Sigmoid colon (tissue), 7 donors: ENCODE data around the gene PLK3. TPM values are rescaled to one million over a fixed set of nuclear protein-coding genes. Genes with fewer than 3 reads are reported as not detected.

Source experiments
- DNase-seq: peaks from one replicate; pipeline ENCODE4 v3.0.0-alpha.2; 2019
- H3K27ac ChIP-seq, 4 donors: fragments of 200-600 bp; sonication (generic); one replicate each; pipeline ENCODE4 v1.5.1; 2016 to 2019; ENCODE audit warnings: mild to moderate bottlenecking in 1 of 4
- H3K27me3 ChIP-seq, 3 donors: fragments of 200-600 bp; sonication (generic); one replicate each; pipeline ENCODE4 v1.5.1; 2019; ENCODE audit warnings: mild to moderate bottlenecking in 1 of 3
- H3K36me3 ChIP-seq, 4 donors: fragments of 200-600 bp; sonication (generic); one replicate each; pipeline ENCODE4 v1.5.1; 2016 to 2019
- H3K4me1 ChIP-seq, 4 donors: fragments of 200-600 bp; sonication (generic); one replicate each; pipeline ENCODE4 v1.5.1; 2017 to 2019
- H3K4me3 ChIP-seq, 4 donors: fragments of 200-600 bp; sonication (generic); one replicate each; pipeline ENCODE4 v1.5.1; 2017 to 2019; ENCODE audit warnings: mild to moderate bottlenecking in 2 of 4, moderate library complexity in 1 of 4
- H3K9me3 ChIP-seq, 4 donors: fragments of 200-600 bp in 3 of 4; sonication (generic) in 3 of 4; one replicate each; pipeline versions ENCODE4 v1.5.1 to v1.6.1; 2013 to 2019
- EP300 ChIP-seq, 4 donors: sonication (generic); formaldehyde crosslinking; IDR thresholded peaks; one replicate each; pipeline ENCODE4 v1.6.1; 2017; ENCODE audit warnings: antibody characterized with exemption in 4 of 4
- POLR2A ChIP-seq, 2 donors: fragments of 450-650 bp; IDR thresholded peaks; one replicate each; pipeline ENCODE4 v1.6.1; 2016; ENCODE audit warnings: antibody characterized with exemption in 2 of 2, mild to moderate bottlenecking in 2 of 2, moderate library complexity in 2 of 2
- POLR2AphosphoS5 ChIP-seq, 4 donors: sonication (generic); formaldehyde crosslinking; IDR thresholded peaks; one replicate each; pipeline ENCODE4 v1.6.1; 2017; ENCODE audit warnings: antibody characterized with exemption in 4 of 4
- WGBS, 2 donors: extraction: QIAGEN DNeasy Blood & Tissue Kit; methylation state at CpG; one replicate each; pipeline ENCODE4 v1.1.7; 2013; 5-methylcytosine and 5-hydroxymethylcytosine counted together
- intact Hi-C: fragments of 100-400 bp; cut with DNase I; formaldehyde crosslinking; loops from one replicate; pipeline ENCODE4 v1.15.1; 2023
- polyA plus RNA-seq, 3 donors: library from polyadenylated mRNA; stranded (reverse); fragments of 200-250 nt; gene quantifications; one replicate each; pipeline ENCODE4 v1.2.3, GENCODE V29; 2013
- total RNA-seq, 4 donors: library from RNA; depleted of rRNA; stranded (reverse); fragments of >200 nt; gene quantifications; one replicate each; pipeline ENCODE4 v1.1.0, GENCODE V29; 2016
- TF ChIP-seq, protein P1 (sequence below), 4 experiments: fragments of 450-650 bp in 3 of 4; fragments of 200-600 bp in 1 of 4; IDR thresholded peaks; one replicate each; pipeline ENCODE4 v1.5.1; 2016 to 2019; ENCODE audit warnings: antibody characterized with exemption in 4 of 4, mild to moderate bottlenecking in 3 of 4, moderate library complexity in 2 of 4
- donor health status: healthy with polysubstance abuse.
- donor health status: Bipolar disorder and iron deficiency.
- donor health status: healthy.

The PLK3 gene
- total and polyA plus RNA-seq, 7 donors: 7.2 to 28.1 (median 10.2) TPM

DNA sequence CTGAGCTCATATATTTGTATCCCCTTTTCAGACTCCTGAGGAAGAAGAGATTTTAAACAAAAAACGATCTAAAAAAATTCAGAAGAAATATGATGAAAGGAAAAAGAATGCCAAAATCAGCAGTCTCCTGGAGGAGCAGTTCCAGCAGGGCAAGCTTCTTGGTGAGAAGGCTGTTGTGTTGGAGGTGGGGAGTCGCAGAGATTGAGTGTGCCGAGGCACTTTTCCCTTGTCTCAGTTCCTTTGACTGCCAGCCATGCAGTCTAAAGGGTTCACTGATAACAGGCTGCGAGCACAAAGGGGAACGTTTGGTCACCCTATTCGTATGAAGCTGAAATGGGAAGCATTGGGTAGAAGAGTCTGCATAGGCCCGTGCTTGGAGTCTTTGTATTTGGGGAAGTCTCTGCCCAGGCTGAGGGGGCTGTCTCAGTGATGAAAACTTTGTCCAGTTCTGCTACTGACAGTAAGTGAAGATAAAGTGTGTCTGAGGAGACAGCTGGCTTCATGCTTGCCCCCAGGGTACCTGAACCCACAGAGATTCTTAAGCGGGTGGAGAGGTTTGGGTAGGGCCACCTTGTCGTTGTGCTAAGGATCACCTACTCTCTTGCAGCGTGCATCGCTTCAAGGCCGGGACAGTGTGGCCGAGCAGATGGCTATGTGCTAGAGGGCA, 22.1 kb upstream of the PLK3 start:
- DNase-seq: no peak
- TF ChIP-seq POLR2A (IDR thresholded peaks at IDR 0.05): no peak
- TF ChIP-seq, protein P1, sequence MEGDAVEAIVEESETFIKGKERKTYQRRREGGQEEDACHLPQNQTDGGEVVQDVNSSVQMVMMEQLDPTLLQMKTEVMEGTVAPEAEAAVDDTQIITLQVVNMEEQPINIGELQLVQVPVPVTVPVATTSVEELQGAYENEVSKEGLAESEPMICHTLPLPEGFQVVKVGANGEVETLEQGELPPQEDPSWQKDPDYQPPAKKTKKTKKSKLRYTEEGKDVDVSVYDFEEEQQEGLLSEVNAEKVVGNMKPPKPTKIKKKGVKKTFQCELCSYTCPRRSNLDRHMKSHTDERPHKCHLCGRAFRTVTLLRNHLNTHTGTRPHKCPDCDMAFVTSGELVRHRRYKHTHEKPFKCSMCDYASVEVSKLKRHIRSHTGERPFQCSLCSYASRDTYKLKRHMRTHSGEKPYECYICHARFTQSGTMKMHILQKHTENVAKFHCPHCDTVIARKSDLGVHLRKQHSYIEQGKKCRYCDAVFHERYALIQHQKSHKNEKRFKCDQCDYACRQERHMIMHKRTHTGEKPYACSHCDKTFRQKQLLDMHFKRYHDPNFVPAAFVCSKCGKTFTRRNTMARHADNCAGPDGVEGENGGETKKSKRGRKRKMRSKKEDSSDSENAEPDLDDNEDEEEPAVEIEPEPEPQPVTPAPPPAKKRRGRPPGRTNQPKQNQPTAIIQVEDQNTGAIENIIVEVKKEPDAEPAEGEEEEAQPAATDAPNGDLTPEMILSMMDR (IDR thresholded peaks at IDR 0.05): no peak
- peaks cover 7 to 58% (median 21%) of the 10 kb centered on the region in 4 donors for H3K36me3 ChIP-seq

DNA sequence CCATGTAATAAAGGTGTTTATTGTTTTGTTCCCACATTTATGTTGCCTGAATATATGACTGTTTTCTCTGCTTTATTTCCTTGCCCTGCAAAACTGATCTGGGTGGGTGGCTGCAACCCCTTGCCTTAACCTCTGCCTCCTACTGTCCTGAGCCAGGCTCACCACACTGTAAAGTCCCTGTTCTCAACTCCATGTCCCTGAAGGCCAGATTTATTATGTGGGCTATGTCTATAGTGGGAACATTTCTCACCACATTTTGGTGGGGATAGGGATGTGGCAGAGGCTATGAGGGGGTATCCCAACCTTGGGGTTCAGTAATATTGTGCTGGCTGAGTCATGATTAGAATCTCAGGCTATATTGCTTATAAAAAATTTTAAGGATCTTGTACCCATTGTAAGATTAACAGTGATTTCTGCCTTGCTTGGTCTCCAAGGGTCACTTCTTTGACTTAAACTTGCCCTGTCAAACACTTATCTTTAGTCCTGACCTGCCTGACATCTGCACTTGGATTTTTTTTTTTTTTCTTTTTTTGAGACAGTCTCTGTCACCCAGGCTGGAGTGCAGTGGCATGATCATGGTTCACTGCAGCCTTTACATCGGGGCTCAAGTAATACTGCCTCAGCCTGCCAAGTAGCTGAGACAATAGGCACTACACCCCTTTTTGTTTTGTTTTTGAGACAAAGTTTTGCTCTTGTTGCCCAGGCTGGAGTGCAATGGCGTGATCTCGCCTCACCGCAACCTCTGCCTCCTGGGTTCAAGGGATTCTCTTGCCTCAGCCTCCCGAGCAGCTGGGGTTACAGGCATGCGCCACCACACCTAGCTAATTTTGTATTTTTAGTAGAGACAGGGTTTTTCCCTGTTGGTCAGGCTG, 21.2 kb upstream of the PLK3 start:
- H3K4me1 ChIP-seq: peaks cover 0 to 44% (median 33%) of the 10 kb centered on the region in 4 donors
- no peak overlapping the region for H3K4me3 ChIP-seq
- no peak for DNase-seq
- 91 to 97% methylated on average over 6 of the region's 6 CpGs for WGBS, 2 donors
- H3K27me3 ChIP-seq: no peaks in the 10 kb centered on the region
- no peaks in the 10 kb centered on the region for H3K9me3 ChIP-seq
- TF ChIP-seq, protein P1 (IDR thresholded peaks at IDR 0.05): no peak
- TF ChIP-seq POLR2AphosphoS5 (IDR thresholded peaks at IDR 0.05) (no peak), EP300 (IDR thresholded peaks at IDR 0.05) (no peak), POLR2A (IDR thresholded peaks at IDR 0.05) (no peak)
- intact Hi-C loops: no loop called here
- H3K27ac ChIP-seq: no peak overlapping the region
- peaks cover 7 to 58% (median 21%) of the 10 kb centered on the region in 4 donors for H3K36me3 ChIP-seq

More for the DNA sequence above, 22.1 kb upstream of the PLK3 start:
- no peaks in the 10 kb centered on the region for H3K27me3 ChIP-seq
- H3K4me1 ChIP-seq: peaks cover 0 to 37% (median 26%) of the 10 kb centered on the region in 4 donors
- WGBS, 2 donors: 72 to 78% methylated on average over 13 of the region's 13 CpGs
- no peaks in the 10 kb centered on the region for H3K9me3 ChIP-seq
- no peak overlapping the region for H3K27ac ChIP-seq
- no peak overlapping the region for H3K4me3 ChIP-seq
- intact Hi-C loops: no loop called here

- no peaks in the 10 kb centered on the region for H3K9me3 ChIP-seq
- WGBS, 2 donors: 93 to 96% methylated on average over 14 of the region's 14 CpGs
- H3K27ac ChIP-seq: no peak overlapping the region
- intact Hi-C loops: no loop called here
- H3K27me3 ChIP-seq: no peaks in the 10 kb centered on the region
- peaks cover 7 to 58% (median 21%) of the 10 kb centered on the region in 4 donors for H3K36me3 ChIP-seq
- peaks cover 0 to 52% (median 38%) of the 10 kb centered on the region in 4 donors for H3K4me1 ChIP-seq
- H3K4me3 ChIP-seq: no peak overlapping the region
- TF ChIP-seq POLR2AphosphoS5 (IDR thresholded peaks at IDR 0.05): no peak
- TF ChIP-seq POLR2A (IDR thresholded peaks at IDR 0.05): no peak
- TF ChIP-seq, protein P1 (IDR thresholded peaks at IDR 0.05): no peak
- no peak for TF ChIP-seq EP300 (IDR thresholded peaks at IDR 0.05)
- no peak for DNase-seq
Observed at GRCh38 chr1:44780583-44781121, 19.5 kb upstream of the PLK3 start.

- no peaks in the 10 kb centered on the region for H3K27me3 ChIP-seq
- WGBS, 2 donors: 52 to 56% methylated on average over 8 of the region's 8 CpGs
- H3K4me3 ChIP-seq: peak overlapping the region; percentile 33 to 64 (median 56)
- peaks cover 0 to 35% (median 25%) of the 10 kb centered on the region in 4 donors for H3K4me1 ChIP-seq
- no peak for TF ChIP-seq POLR2AphosphoS5 (IDR thresholded peaks at IDR 0.05)
- TF ChIP-seq, protein P1 (IDR thresholded peaks at IDR 0.05): no peak
- TF ChIP-seq POLR2A (IDR thresholded peaks at IDR 0.05): no peak
- TF ChIP-seq EP300 (IDR thresholded peaks at IDR 0.05): no peak
- H3K9me3 ChIP-seq: no peaks in the 10 kb centered on the region
- peak overlapping the region in 3 of 4 donors; percentile 4 to 56 (median 24) for H3K27ac ChIP-seq
- no peak for DNase-seq
- H3K36me3 ChIP-seq: peaks cover 0 to 33% (median 6%) of the 10 kb centered on the region in 4 donors
- intact Hi-C loops: no loop called here
Observed at GRCh38 chr1:44783697-44784093, 16.5 kb upstream of the PLK3 start.
